Right atrium auricular region (tissue), 2 donors: Measurements from ENCODE around the gene IRS2. TPM values are rescaled to one million over a fixed set of nuclear protein-coding genes. Genes with fewer than 3 reads are reported as not detected.

Experiments used
- DNase-seq: peaks from one replicate; pipeline ENCODE4 v3.0.0-alpha.2; 2019; ENCODE audit warnings: low spot score
- H3K27ac ChIP-seq, 2 donors: fragments of 200-600 bp; sonication (generic); 1 replicate in 1 of 2; 2 replicates in 1 of 2; pipeline ENCODE4 v1.5.1; 2016 to 2019
- H3K27me3 ChIP-seq, 2 donors: fragments of 200-600 bp; sonication (generic); one replicate each; pipeline versions ENCODE4 v1.5.1 to v1.6.0; 2017 to 2019
- H3K36me3 ChIP-seq: fragments of 200-600 bp; sonication (generic); one replicate; pipeline ENCODE4 v1.5.1; 2016
- H3K4me1 ChIP-seq, 2 donors: fragments of 200-600 bp; sonication (generic); one replicate each; pipeline versions ENCODE4 v1.5.1 to v1.6.0; 2017 to 2019
- H3K4me3 ChIP-seq, 2 donors: fragments of 200-600 bp; sonication (generic); 1 replicate in 1 of 2; 2 replicates in 1 of 2; pipeline ENCODE4 v1.5.1; 2017 to 2019; ENCODE audit warnings: mild to moderate bottlenecking in 1 of 2, moderate library complexity in 1 of 2
- H3K9me3 ChIP-seq, 2 donors: fragments of 200-600 bp; sonication (generic); one replicate each; pipeline ENCODE4 v1.5.1; 2019
- total RNA-seq, 2 donors: library from RNA; depleted of rRNA; stranded (reverse); fragments of >200 nt; gene quantifications; one replicate each; pipeline ENCODE4 v1.1.0, GENCODE V29; 2016
- TF ChIP-seq, protein P1 (sequence below), 2 donors: fragments of 200-600 bp; sonication (generic); IDR thresholded peaks; one replicate each; pipeline ENCODE4 v1.5.1; 2019; ENCODE audit warnings: antibody characterized with exemption in 2 of 2

Gene IRS2
- total RNA-seq, 2 donors from 2014 or later = 21.2 to 57.6 TPM

DNA sequence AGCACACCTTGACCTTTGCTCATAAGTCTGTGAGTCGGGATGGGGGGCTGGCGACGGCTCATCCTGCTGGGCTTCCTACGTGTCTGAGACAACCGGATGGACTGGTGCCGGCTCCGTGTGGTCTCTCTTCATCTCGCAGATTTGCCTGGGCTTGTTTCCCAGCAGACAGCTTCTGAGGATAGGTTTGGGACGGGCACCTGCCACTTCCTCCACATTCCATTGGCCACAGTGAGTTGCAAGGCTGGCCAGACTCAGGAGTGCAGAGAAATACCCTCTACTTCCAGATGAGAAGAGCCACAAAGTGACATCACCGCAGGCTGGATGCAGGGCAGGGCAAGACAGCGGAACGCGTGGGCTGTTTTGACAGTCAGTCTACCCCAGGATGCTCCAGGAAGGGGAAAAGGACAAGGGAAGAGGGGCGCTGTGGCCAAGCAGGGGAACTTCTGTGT lies 48.1 kb downstream of the IRS2 start:
- H3K27ac ChIP-seq = no peak overlapping the region
- H3K36me3 ChIP-seq = no peaks in the 10 kb centered on the region
- H3K4me3 ChIP-seq = no peak overlapping the region
- no peaks in the 10 kb centered on the region for H3K27me3 ChIP-seq
- TF ChIP-seq, protein P1, sequence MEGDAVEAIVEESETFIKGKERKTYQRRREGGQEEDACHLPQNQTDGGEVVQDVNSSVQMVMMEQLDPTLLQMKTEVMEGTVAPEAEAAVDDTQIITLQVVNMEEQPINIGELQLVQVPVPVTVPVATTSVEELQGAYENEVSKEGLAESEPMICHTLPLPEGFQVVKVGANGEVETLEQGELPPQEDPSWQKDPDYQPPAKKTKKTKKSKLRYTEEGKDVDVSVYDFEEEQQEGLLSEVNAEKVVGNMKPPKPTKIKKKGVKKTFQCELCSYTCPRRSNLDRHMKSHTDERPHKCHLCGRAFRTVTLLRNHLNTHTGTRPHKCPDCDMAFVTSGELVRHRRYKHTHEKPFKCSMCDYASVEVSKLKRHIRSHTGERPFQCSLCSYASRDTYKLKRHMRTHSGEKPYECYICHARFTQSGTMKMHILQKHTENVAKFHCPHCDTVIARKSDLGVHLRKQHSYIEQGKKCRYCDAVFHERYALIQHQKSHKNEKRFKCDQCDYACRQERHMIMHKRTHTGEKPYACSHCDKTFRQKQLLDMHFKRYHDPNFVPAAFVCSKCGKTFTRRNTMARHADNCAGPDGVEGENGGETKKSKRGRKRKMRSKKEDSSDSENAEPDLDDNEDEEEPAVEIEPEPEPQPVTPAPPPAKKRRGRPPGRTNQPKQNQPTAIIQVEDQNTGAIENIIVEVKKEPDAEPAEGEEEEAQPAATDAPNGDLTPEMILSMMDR (IDR thresholded peaks at IDR 0.05) = no peak
- H3K9me3 ChIP-seq = no peaks in the 10 kb centered on the region
- H3K4me1 ChIP-seq = peaks cover 0 to 11% of the 10 kb centered on the region in 2 donors
- DNase-seq = no peak

DNA sequence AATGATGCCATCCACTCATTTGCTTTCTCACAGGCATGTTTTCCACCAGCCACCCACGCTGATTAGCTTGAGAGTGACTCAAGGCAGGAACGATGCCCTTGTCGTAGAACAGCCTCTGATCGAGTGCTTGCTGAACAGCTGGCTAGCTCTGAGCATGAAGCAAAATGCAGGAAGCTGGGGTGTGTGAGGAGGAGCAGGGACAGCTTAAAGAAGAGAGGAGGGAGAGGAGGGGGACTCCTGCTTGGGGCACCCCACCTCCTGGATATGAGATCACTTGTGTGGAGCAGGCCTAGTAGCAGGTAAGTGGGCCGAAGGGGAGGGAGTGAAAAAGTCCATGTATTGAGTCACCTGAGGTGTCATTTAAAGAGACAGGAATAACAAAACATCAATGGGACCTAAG lies 48.8 kb downstream of the IRS2 start:
- Histone ChIP-seq H3K36me3 (no peaks in the 10 kb centered on the region), H3K4me1 (peaks cover 0 to 11% of the 10 kb centered on the region in 2 donors), H3K4me3 (no peak overlapping the region), H3K9me3 (no peaks in the 10 kb centered on the region), H3K27me3 (no peaks in the 10 kb centered on the region), H3K27ac (no peak overlapping the region)
- no peak for DNase-seq
- TF ChIP-seq, protein P1 (IDR thresholded peaks at IDR 0.05) = no peak

DNA sequence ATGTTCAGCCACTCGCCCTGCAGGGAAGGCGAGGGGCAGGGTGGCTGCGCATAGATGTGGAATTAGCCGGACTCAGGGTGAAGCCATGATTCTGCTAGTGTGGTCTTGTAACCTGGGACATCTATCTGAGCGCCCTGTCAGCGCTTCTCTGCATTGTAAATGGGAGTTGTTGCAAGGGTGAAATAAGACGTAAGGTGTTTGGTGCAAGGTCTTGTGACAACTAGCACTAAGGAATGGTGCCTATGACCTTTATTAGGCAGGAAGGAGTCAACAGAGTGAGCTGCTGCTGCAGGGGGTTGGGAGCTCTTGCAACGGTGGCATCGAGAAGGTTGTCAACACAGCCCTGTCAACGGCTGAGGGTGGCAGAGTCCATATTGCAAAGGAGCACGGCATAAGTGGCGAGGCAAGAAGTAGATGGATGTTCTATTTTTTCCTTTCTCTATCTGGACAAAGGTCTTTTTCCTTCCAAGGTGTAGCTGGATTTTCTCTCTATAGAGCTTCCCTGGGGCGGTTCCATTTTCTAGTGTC lies 49.3 kb downstream of the IRS2 start:
- no peaks in the 10 kb centered on the region for H3K9me3 ChIP-seq
- H3K4me1 ChIP-seq = peaks cover 0 to 11% of the 10 kb centered on the region in 2 donors
- no peak overlapping the region for H3K4me3 ChIP-seq
- no peak overlapping the region for H3K27ac ChIP-seq
- TF ChIP-seq, protein P1 (IDR thresholded peaks at IDR 0.05) = no peak
- H3K27me3 ChIP-seq = no peaks in the 10 kb centered on the region
- no peak for DNase-seq
- no peaks in the 10 kb centered on the region for H3K36me3 ChIP-seq

DNA sequence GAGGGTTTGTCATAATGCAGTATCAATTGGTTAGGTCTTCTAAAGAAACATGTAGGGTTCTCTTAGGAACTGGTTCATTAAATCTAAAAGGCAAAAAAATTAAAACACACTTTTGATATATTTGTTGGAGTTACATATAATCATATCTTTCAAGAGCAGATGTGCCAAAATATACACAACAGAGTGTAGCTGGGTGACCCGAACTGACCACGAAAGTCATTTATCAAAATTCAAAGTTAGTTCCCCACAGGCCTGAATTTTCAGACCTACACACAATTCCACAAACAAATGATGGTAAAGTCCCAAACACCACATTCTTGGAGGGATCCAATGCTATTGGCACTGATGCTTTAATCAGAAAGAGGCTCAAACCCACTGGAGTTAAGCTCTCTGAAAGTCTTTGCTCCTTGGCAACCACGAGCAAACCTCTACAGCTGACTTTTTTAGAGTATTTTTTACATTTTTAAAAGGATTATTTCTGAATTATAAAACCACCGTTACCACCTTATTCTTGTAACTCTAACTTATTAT lies 50.9 kb downstream of the IRS2 start:
- Histone ChIP-seq H3K36me3 (no peaks in the 10 kb centered on the region), H3K4me3 (no peak overlapping the region), H3K27me3 (no peaks in the 10 kb centered on the region), H3K9me3 (no peaks in the 10 kb centered on the region), H3K27ac (no peak overlapping the region), H3K4me1 (peaks cover 0 to 11% of the 10 kb centered on the region in 2 donors)
- no peak for DNase-seq
- TF ChIP-seq, protein P1 (IDR thresholded peaks at IDR 0.05) = no peak

DNA sequence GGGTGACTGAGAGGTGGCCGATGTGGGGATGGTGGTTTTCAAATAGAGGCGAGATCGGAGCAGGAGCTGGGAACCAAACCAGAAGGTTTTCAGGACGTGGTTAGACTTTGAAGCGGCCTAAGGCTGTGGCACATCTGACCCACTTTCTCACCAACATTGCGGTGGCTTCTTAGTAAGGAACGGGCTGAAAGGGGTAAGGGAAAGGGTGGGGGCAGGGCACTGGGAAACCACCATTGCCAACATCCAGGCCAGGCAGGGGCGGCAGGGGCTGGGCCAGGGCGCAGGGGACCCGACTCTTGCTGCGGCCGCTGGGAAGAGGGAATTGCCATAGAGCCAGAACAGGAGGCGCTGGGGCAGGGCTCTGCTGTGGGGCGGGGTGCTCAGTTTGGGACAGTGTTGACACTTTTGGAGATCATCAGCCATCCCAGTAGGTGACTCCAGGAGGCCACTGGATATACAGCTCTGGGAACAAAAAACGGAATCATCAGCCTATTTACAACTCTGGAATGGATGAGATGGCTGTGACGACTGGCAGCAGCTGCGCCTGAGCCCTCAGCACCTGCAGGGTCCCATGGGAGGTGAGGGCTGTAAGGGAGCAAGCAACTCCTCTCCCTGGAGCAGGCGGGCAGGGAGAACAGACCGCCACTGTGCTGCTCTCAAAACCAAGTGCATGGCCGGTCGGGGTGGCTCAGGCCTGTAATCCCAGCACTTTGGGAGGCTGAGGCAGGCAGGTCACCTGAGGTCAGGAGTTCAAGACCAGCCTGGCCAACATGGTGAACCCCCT lies 52.2 kb downstream of the IRS2 start:
- Histone ChIP-seq H3K27me3 (no peaks in the 10 kb centered on the region), H3K4me1 (peaks cover 0 to 11% of the 10 kb centered on the region in 2 donors), H3K27ac (no peak overlapping the region), H3K4me3 (no peak overlapping the region), H3K9me3 (no peaks in the 10 kb centered on the region), H3K36me3 (no peaks in the 10 kb centered on the region)
- TF ChIP-seq, protein P1 (IDR thresholded peaks at IDR 0.05) = no peak
- DNase-seq = no peak
